GM12891 (cell line): ENCODE results near the gene FANCC.

Experiments used
- PAX5 ChIP-seq: IDR thresholded peaks from 2 replicates; pipeline ENCODE4 v1.6.1; 2011; ENCODE audit warnings: low read length, moderate library complexity, mild to moderate bottlenecking; ENCODE audit not compliant: insufficient read depth, severe bottlenecking
- POLR2A ChIP-seq: IDR thresholded peaks from 2 replicates; pipeline ENCODE4 v1.6.1; 2011; ENCODE audit warnings: low read depth, low read length, control low read depth
- POLR2AphosphoS5 ChIP-seq: IDR thresholded peaks from 2 replicates; pipeline ENCODE4 v1.6.1; 2011; ENCODE audit warnings: low read depth, low read length, control low read depth
- POU2F2 ChIP-seq: IDR thresholded peaks from 2 replicates; pipeline ENCODE4 v1.6.1; 2011; ENCODE audit warnings: low read depth, mild to moderate bottlenecking, control low read depth, low read length, moderate library complexity
- SPI1 ChIP-seq: IDR thresholded peaks from 2 replicates; pipeline ENCODE4 v1.6.1; 2011; ENCODE audit warnings: low read depth, low read length, control low read depth
- TAF1 ChIP-seq: IDR thresholded peaks from 2 replicates; pipeline ENCODE4 v1.6.1; 2011; ENCODE audit warnings: low read depth, low read length, control low read depth

GRCh38 chr9:95128177-95128524 lies 189.4 kb downstream of the FANCC start:
- TF ChIP-seq POLR2A (no peak), TAF1 (no peak), POLR2AphosphoS5 (no peak), SPI1 (no peak), POU2F2 (no peak), PAX5 (no peak)
